Activated T-helper 17 cell treated with anti-CD3 and anti-CD28 coated beads, Interleukin-2, amount 50 U/mL, for 72 hours (primary cell): Measurements from ENCODE around the gene CTSC. TPM values are rescaled to one million over a fixed set of nuclear protein-coding genes. Genes with fewer than 3 reads are reported as not detected.
A peak's percentile ranks its signal among the peaks of the same experiment; 100 is the strongest.

Experiments used
- ATAC-seq: fragments of 150-1000 bp; cut with Tn5 transposase; replicated peaks from 2 replicates; pipeline ENCODE4 v1.10.0; 2021; ENCODE audit warnings: mild to moderate bottlenecking, moderate library complexity
- H3K27ac Mint-ChIP-seq: one replicate; pipeline ENCODE4 v1.8.0; 2022; ENCODE audit warnings: mixed read lengths
- H3K27me3 Mint-ChIP-seq: one replicate; pipeline ENCODE4 v1.8.0; 2022; ENCODE audit warnings: mixed read lengths
- H3K36me3 Mint-ChIP-seq: one replicate; pipeline ENCODE4 v1.8.0; 2022; ENCODE audit warnings: low read depth, mild to moderate bottlenecking, mixed read lengths
- H3K4me1 Mint-ChIP-seq: one replicate; pipeline ENCODE4 v1.8.0; 2022; ENCODE audit warnings: mixed read lengths
- H3K4me3 Mint-ChIP-seq: one replicate; pipeline ENCODE4 v1.8.0; 2022; ENCODE audit warnings: mild to moderate bottlenecking, mixed read lengths
- H3K9me3 Mint-ChIP-seq: one replicate; pipeline ENCODE4 v1.8.0; 2022; ENCODE audit warnings: mixed read lengths
- total RNA-seq, 2 donors: library from RNA; stranded (reverse); gene quantifications; one replicate each; pipeline ENCODE4 v1.2.3, GENCODE V29; 2022

Gene CTSC
- total RNA-seq, 2 donors from 2014 or later: 57.3 to 142 TPM

DNA sequence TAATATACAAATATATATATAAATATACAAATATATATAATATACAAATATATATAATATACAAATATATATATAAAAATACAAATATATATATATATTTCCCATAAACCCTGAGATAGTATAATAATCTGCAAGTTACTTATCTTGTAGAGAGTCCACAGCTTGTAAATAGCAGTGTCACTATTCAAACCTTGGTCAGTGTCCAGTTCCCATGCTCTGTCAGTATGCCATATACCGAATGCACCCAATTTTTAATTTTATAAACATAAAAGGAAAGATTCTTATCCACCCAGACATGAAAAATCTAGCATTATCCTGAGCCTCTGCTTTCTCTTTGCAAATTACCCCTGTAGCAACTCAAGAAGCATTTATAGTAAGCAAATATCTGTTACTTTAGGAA is 21.6 kb upstream of the CTSC start:
- Mint-ChIP-seq H3K36me3 (no peaks in the 10 kb centered on the region), H3K27me3 (no peaks in the 10 kb centered on the region), H3K27ac (no peak overlapping the region), H3K4me3 (no peak overlapping the region), H3K9me3 (no peaks in the 10 kb centered on the region), H3K4me1 (peaks cover 25% of the 10 kb centered on the region)
- no peak for ATAC-seq

- H3K27me3 Mint-ChIP-seq: no peaks in the 10 kb centered on the region
- peaks cover 21% of the 10 kb centered on the region for H3K4me1 Mint-ChIP-seq
- no peak for ATAC-seq
- no peaks in the 10 kb centered on the region for H3K9me3 Mint-ChIP-seq
- H3K4me3 Mint-ChIP-seq: peak overlapping the region; percentile 30
- H3K36me3 Mint-ChIP-seq: no peaks in the 10 kb centered on the region
- peak overlapping the region; percentile 26 for H3K27ac Mint-ChIP-seq
Observed at GRCh38 chr11:88358040-88358431, 20.5 kb upstream of the CTSC start.

DNA sequence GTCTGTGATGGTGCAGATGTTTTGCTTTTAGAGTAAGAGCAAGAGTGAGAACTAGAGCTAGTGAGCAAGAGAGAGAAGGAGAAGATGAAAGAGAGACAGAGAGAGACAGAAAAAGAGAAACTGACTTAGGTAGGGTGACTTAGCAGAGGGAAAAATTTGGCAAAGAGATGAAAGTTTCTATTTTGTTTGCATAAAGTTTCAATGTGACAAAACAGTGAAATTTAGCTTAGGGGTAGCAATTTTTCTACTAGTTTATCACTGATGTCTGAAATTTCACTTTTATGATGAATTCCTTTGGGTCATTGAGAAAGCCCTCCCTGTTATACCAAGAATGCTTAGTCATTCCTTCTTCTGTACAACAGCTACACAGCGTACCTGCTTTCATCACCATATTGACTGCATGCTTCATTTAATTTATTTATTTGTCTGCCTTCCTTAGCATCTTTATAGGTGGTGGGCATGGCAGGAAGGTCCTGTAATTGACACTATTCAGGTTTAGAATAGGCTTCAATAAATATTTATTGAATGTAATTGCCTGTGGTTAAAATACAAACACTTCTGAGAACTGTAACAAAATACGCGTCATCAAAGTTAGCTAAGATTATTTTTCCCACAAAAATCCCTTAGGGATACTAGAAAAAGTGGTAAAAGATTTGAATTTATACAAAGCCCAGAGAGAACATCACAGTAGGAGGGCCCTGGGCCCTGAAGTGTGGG is 19.9 kb upstream of the CTSC start:
- H3K27ac Mint-ChIP-seq: peak overlapping the region; percentile 26
- peak overlapping the region; percentile 30 for H3K4me3 Mint-ChIP-seq
- peaks cover 21% of the 10 kb centered on the region for H3K4me1 Mint-ChIP-seq
- H3K36me3 Mint-ChIP-seq: no peaks in the 10 kb centered on the region
- ATAC-seq: peak; percentile 95
- no peaks in the 10 kb centered on the region for H3K27me3 Mint-ChIP-seq
- no peaks in the 10 kb centered on the region for H3K9me3 Mint-ChIP-seq

- no peaks in the 10 kb centered on the region for H3K27me3 Mint-ChIP-seq
- no peaks in the 10 kb centered on the region for H3K9me3 Mint-ChIP-seq
- H3K27ac Mint-ChIP-seq: no peak overlapping the region
- H3K36me3 Mint-ChIP-seq: no peaks in the 10 kb centered on the region
- H3K4me1 Mint-ChIP-seq: peaks cover 21% of the 10 kb centered on the region
- no peak for ATAC-seq
- no peak overlapping the region for H3K4me3 Mint-ChIP-seq
Observed at GRCh38 chr11:88355887-88356286, 18.4 kb upstream of the CTSC start.

- Mint-ChIP-seq H3K27me3 (no peaks in the 10 kb centered on the region), H3K4me1 (peaks cover 21% of the 10 kb centered on the region), H3K4me3 (peak overlapping the region; percentile 52), H3K36me3 (no peaks in the 10 kb centered on the region), H3K27ac (peak overlapping the region; percentile 49), H3K9me3 (no peaks in the 10 kb centered on the region)
- ATAC-seq: no peak
Observed at GRCh38 chr11:88354912-88355311, 17.4 kb upstream of the CTSC start.

GRCh38 chr11:88353835-88354496 is 16.4 kb upstream of the CTSC start:
- peak; percentile 53 for ATAC-seq
- H3K36me3 Mint-ChIP-seq: no peaks in the 10 kb centered on the region
- H3K4me1 Mint-ChIP-seq: peaks cover 15% of the 10 kb centered on the region
- peak overlapping the region; percentile 59 for H3K27ac Mint-ChIP-seq
- no peaks in the 10 kb centered on the region for H3K27me3 Mint-ChIP-seq
- H3K4me3 Mint-ChIP-seq: peak overlapping the region; percentile 52
- H3K9me3 Mint-ChIP-seq: no peaks in the 10 kb centered on the region

GRCh38 chr11:88353386-88353785 is 15.8 kb upstream of the CTSC start:
- ATAC-seq: no peak
- peak overlapping the region; percentile 59 for H3K27ac Mint-ChIP-seq
- H3K4me1 Mint-ChIP-seq: peaks cover 15% of the 10 kb centered on the region
- H3K4me3 Mint-ChIP-seq: peak overlapping the region; percentile 52
- H3K27me3 Mint-ChIP-seq: no peaks in the 10 kb centered on the region
- no peaks in the 10 kb centered on the region for H3K36me3 Mint-ChIP-seq
- no peaks in the 10 kb centered on the region for H3K9me3 Mint-ChIP-seq

GRCh38 chr11:88352139-88352538 is 14.6 kb upstream of the CTSC start:
- Mint-ChIP-seq H3K4me3 (no peak overlapping the region), H3K27ac (no peak overlapping the region), H3K9me3 (no peaks in the 10 kb centered on the region), H3K36me3 (no peaks in the 10 kb centered on the region), H3K4me1 (peaks cover 12% of the 10 kb centered on the region), H3K27me3 (no peaks in the 10 kb centered on the region)
- no peak for ATAC-seq

DNA sequence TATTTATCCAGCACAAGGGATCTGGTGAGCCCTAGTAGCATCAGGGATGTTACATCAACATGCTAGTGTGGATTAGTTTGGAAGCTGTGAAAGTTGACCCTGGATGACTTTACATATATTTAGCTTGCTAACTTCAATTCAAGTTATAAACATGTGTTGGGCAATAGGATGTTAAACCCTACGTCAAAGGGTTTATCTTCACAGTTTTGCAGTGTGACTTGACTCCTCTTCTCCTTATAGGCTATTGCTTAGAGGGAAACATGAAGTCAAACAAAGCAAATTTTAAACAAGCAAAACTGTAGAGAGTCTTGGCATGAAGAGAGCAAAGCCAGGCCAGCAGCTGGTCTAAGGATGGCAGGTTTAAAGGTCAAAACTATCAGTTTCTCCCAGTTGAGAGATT is 11.3 kb upstream of the CTSC start:
- no peak overlapping the region for H3K27ac Mint-ChIP-seq
- H3K36me3 Mint-ChIP-seq: no peaks in the 10 kb centered on the region
- peaks cover 5% of the 10 kb centered on the region for H3K4me1 Mint-ChIP-seq
- H3K27me3 Mint-ChIP-seq: no peaks in the 10 kb centered on the region
- no peaks in the 10 kb centered on the region for H3K9me3 Mint-ChIP-seq
- no peak overlapping the region for H3K4me3 Mint-ChIP-seq
- ATAC-seq: no peak

DNA sequence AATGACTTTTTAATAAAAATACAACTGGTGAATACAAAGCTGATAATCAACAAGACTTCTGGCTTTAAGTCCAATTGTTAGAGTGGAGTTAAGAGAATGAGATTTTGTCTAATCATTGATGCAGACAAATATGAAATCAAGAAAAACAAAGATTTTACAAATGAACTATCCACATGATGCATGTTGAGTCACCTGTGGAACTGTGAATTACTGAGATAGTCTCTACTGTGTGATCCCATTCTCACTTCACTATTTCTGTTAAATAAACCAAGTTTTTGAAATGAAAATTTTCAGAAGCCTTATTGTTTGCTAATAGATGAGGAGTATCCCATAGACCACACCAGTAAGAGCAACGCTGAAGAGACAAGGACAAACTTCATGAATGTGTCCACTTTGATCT is 8.4 kb upstream of the CTSC start:
- no peaks in the 10 kb centered on the region for H3K9me3 Mint-ChIP-seq
- ATAC-seq: no peak
- H3K36me3 Mint-ChIP-seq: no peaks in the 10 kb centered on the region
- H3K4me3 Mint-ChIP-seq: no peak overlapping the region
- no peak overlapping the region for H3K27ac Mint-ChIP-seq
- H3K4me1 Mint-ChIP-seq: peaks cover 4% of the 10 kb centered on the region
- no peaks in the 10 kb centered on the region for H3K27me3 Mint-ChIP-seq

- Mint-ChIP-seq H3K27me3 (no peaks in the 10 kb centered on the region), H3K9me3 (no peaks in the 10 kb centered on the region), H3K4me1 (peaks cover 4% of the 10 kb centered on the region), H3K4me3 (no peak overlapping the region), H3K36me3 (no peaks in the 10 kb centered on the region), H3K27ac (no peak overlapping the region)
- ATAC-seq: peak; percentile 94
Observed at GRCh38 chr11:88345408-88345807, 7.9 kb upstream of the CTSC start.

DNA sequence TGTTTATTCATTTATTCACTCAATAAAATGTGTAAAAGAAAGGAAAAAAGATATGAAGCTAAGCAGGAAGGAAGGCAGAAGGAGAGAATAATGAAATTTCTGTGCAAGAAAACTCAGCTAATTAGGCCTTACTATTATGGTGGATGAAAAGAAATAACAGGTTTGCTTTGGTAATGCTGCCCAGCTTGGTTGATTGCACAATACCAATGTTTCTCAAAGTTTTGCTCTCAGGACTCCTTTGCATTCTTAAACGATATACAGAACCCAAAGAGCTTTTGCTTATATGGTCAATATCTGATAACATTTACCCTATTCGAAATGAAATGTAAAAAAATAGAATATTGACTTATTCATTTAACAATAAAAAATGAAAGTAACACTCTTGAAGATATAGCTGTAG is 7.3 kb upstream of the CTSC start:
- Mint-ChIP-seq H3K4me1 (peaks cover 8% of the 10 kb centered on the region), H3K36me3 (no peaks in the 10 kb centered on the region), H3K27ac (no peak overlapping the region), H3K9me3 (no peaks in the 10 kb centered on the region), H3K4me3 (no peak overlapping the region), H3K27me3 (no peaks in the 10 kb centered on the region)
- no peak for ATAC-seq

DNA sequence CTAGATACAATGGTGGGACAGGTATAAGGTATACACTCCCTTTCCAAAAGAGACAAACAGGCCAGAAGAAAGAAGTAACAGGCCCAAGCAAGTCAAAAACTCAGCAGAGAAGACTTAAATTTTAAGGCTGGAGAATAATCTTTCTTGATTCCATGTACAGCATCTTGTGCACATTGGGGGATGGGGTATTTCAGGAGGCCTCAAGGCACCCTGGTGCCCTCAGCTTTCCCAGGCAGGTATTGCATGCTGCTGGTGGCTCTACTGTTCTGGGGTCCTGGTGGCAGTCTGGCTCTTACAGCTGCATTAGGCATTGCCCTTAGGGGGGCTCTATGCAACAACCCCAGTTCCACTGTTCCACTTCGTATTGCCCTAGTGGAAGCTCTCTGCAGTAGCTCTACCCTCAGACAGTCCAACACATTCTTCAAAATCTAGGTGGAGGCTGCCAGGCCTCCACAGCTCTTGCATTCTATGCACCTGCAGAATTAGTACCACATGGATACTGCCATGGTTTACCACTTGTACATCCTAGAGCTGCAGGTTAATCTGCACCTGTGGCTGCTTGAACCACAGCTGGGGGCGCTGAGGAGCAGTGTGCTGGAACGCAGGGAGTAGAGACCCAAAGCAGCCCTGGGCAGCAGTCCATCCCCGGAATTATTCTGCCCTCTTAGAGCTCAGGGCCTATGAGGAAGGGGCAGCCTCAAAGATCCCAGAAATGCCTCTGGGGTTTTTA is 4.2 kb upstream of the CTSC start:
- no peak for ATAC-seq
- H3K27me3 Mint-ChIP-seq: no peaks in the 10 kb centered on the region
- H3K4me1 Mint-ChIP-seq: peaks cover 20% of the 10 kb centered on the region
- no peak overlapping the region for H3K27ac Mint-ChIP-seq
- peaks cover 7% of the 10 kb centered on the region for H3K36me3 Mint-ChIP-seq
- no peak overlapping the region for H3K4me3 Mint-ChIP-seq
- no peaks in the 10 kb centered on the region for H3K9me3 Mint-ChIP-seq

GRCh38 chr11:88340366-88340935 is 2.9 kb upstream of the CTSC start:
- Mint-ChIP-seq H3K27me3 (no peaks in the 10 kb centered on the region), H3K36me3 (peaks cover 11% of the 10 kb centered on the region), H3K4me1 (peaks cover 22% of the 10 kb centered on the region), H3K9me3 (no peaks in the 10 kb centered on the region), H3K4me3 (no peak overlapping the region), H3K27ac (no peak overlapping the region)
- no peak for ATAC-seq
